H1 (cell line): ENCODE results near the gene C1D. TPM values are rescaled to one million over a fixed set of nuclear protein-coding genes. Genes with fewer than 3 reads are reported as not detected.

Experiments
- CTCF ChIA-PET: fragments of 300-600 bp; sonication (Branson Sonifier 250); formaldehyde crosslinking; loops from one replicate; lab custom pipeline; 2021; ENCODE audit not compliant: partially characterized antibody; lab: Charles Lee
- POLR2A ChIA-PET: fragments of 300-600 bp; sonication (Branson Sonifier 250); formaldehyde crosslinking; loops from one replicate; lab custom pipeline; 2021; ENCODE audit warnings: inconsistent platforms; ENCODE audit not compliant: partially characterized antibody; lab: Charles Lee
- DNase-seq, 2 experiments: peaks; one replicate each; pipeline versions ENCODE4 v3.0.0 to v3.0.0-alpha.2; 2010 to 2022; ENCODE audit warnings: low spot score in 2 of 2, low read depth in 1 of 2, mixed read lengths in 1 of 2
- FAIRE-seq: peaks from 2 replicates; lab custom pipeline; 2011; peaks lifted over from hg19 to GRCh38; lab: Jason Lieb, UNC
- H2AFZ ChIP-seq: 2 replicates; pipeline ENCODE4 v1.8.1; 2012; ENCODE audit warnings: low read length, inconsistent platforms
- H2AK5ac ChIP-seq: 2 replicates; pipeline ENCODE4 v1.6.1; 2013; ENCODE audit warnings: low read depth, low read length
- H2BK120ac ChIP-seq: replicated peaks from 2 replicates; pipeline ENCODE3; 2013; ENCODE audit warnings: low read depth, low read length, inconsistent platforms
- H2BK12ac ChIP-seq: 2 replicates; pipeline ENCODE4 v1.6.1; 2013; ENCODE audit warnings: low read depth, low read length
- H2BK15ac ChIP-seq: 2 replicates; pipeline ENCODE4 v1.6.1; 2013; ENCODE audit warnings: low read length
- H2BK20ac ChIP-seq: 2 replicates; pipeline ENCODE4 v1.6.1; 2013; ENCODE audit warnings: low read length
- H2BK5ac ChIP-seq: 2 replicates; pipeline ENCODE4 v1.6.1; 2013; ENCODE audit warnings: low read depth, low read length
- H3K14ac ChIP-seq: 2 replicates; pipeline ENCODE4 v1.6.1; 2013; ENCODE audit warnings: inconsistent platforms; ENCODE audit not compliant: insufficient read length
- H3K18ac ChIP-seq: 2 replicates; pipeline ENCODE4 v1.6.1; 2013; ENCODE audit warnings: low read length; ENCODE audit errors: extremely low read depth
- H3K23ac ChIP-seq: 2 replicates; pipeline ENCODE4 v1.6.1; 2013; ENCODE audit warnings: inconsistent platforms; ENCODE audit not compliant: insufficient read length
- H3K23me2 ChIP-seq: 2 replicates; pipeline ENCODE4 v1.6.1; 2013; ENCODE audit warnings: low read depth, low read length
- H3K27ac ChIP-seq: 2 replicates; pipeline ENCODE4 v1.6.1; 2011; ENCODE audit warnings: low read depth, low read length, inconsistent platforms
- H3K27me3 ChIP-seq, 4 experiments: replicated peaks in 1 of 4; 1 replicate in 1 of 4; 2 replicates in 3 of 4; pipeline versions ENCODE4 v1.6.1 to v1.8.1; 2011 to 2013; ENCODE audit warnings: low read length in 3 of 4, mild to moderate bottlenecking in 3 of 4, inconsistent platforms in 2 of 4, mixed read lengths in 2 of 4, moderate library complexity in 1 of 4; ENCODE audit not compliant: control insufficient read depth in 3 of 4, insufficient read depth in 3 of 4; ENCODE audit errors: extremely low read depth in 1 of 4
- H3K36me3 ChIP-seq, 4 experiments: 2 replicates each; pipeline versions ENCODE4 v1.6.1 to v1.8.1; 2011 to 2013; ENCODE audit warnings: mild to moderate bottlenecking in 4 of 4, low read length in 3 of 4, moderate library complexity in 2 of 4, control low read depth in 1 of 4, inconsistent platforms in 1 of 4; ENCODE audit not compliant: insufficient read depth in 4 of 4, control insufficient read depth in 2 of 4
- H3K4ac ChIP-seq: replicated peaks from 2 replicates; pipeline ENCODE3; 2013; ENCODE audit warnings: low read length, low read depth, mixed read lengths, inconsistent platforms; ENCODE audit not compliant: insufficient read length
- H3K4me1 ChIP-seq, 4 experiments: replicated peaks in 1 of 4; 1 replicate in 1 of 4; 2 replicates in 3 of 4; pipeline versions ENCODE4 v1.6.1 to v1.8.1; 2011 to 2013; ENCODE audit warnings: low read length in 3 of 4, inconsistent platforms in 2 of 4, mixed read lengths in 1 of 4; ENCODE audit not compliant: insufficient read depth in 4 of 4, control insufficient read depth in 3 of 4
- H3K4me2 ChIP-seq, 2 experiments: 2 replicates each; pipeline versions ENCODE4 v1.6.1 to v1.8.1; 2011 to 2013; ENCODE audit warnings: low read depth in 2 of 2, low read length in 2 of 2, control low read depth in 1 of 2, inconsistent platforms in 1 of 2, mild to moderate bottlenecking in 1 of 2; ENCODE audit not compliant: insufficient read depth in 1 of 2
- H3K4me3 ChIP-seq, 4 experiments: fragments of 200-600, 300-600 bp in 1 of 4; sonication (generic), shearing (Covaris generic), sonication (Bioruptor Twin) in 1 of 4; 2 replicates each; pipeline versions ENCODE4 v1.5.1 to v1.8.1; 2011 to 2016; ENCODE audit warnings: low read length in 4 of 4, low read depth in 3 of 4, control low read depth in 2 of 4, inconsistent platforms in 2 of 4, mild to moderate bottlenecking in 2 of 4, mixed read lengths in 1 of 4, moderate library complexity in 1 of 4; ENCODE audit not compliant: insufficient read depth in 2 of 4; ENCODE audit errors: extremely low read depth in 1 of 4
- H3K56ac ChIP-seq: replicated peaks from 2 replicates; pipeline ENCODE3; 2013; ENCODE audit warnings: low read depth, mild to moderate bottlenecking, mixed read lengths, low read length, inconsistent platforms; ENCODE audit not compliant: insufficient read length
- H3K79me1 ChIP-seq: 2 replicates; pipeline ENCODE4 v1.6.1; 2013; ENCODE audit warnings: low read depth, low read length, control low read depth
- H3K79me2 ChIP-seq, 2 experiments: 2 replicates each; pipeline versions ENCODE4 v1.6.1 to v1.8.1; 2012 to 2013; ENCODE audit warnings: low read length in 2 of 2, mild to moderate bottlenecking in 2 of 2, inconsistent platforms in 1 of 2; ENCODE audit not compliant: insufficient read depth in 2 of 2, control insufficient read depth in 1 of 2
- H3K9ac ChIP-seq, 4 experiments: replicated peaks in 1 of 4; 1 replicate in 1 of 4; 2 replicates in 3 of 4; pipeline versions ENCODE4 v1.6.1 to v1.8.1; 2011 to 2013; ENCODE audit warnings: low read depth in 3 of 4, low read length in 3 of 4, control low read depth in 2 of 4, mild to moderate bottlenecking in 2 of 4, moderate library complexity in 2 of 4, inconsistent platforms in 1 of 4; ENCODE audit errors: extremely low read depth in 1 of 4
- H3K9me3 ChIP-seq, 2 experiments: 2 replicates each; pipeline versions ENCODE4 v1.6.1 to v1.8.1; 2012 to 2013; ENCODE audit warnings: mild to moderate bottlenecking in 2 of 2, moderate library complexity in 2 of 2, control low read depth in 1 of 2, inconsistent platforms in 1 of 2, low read depth in 1 of 2, low read length in 1 of 2, mixed read lengths in 1 of 2; ENCODE audit not compliant: insufficient read depth in 2 of 2
- H4K20me1 ChIP-seq, 2 experiments: replicated peaks in 1 of 2; 2 replicates each; pipeline versions ENCODE3 to v1.8.1; 2011 to 2013; ENCODE audit warnings: inconsistent platforms in 2 of 2, low read length in 2 of 2, mild to moderate bottlenecking in 1 of 2; ENCODE audit not compliant: insufficient read depth in 2 of 2, control insufficient read depth in 1 of 2
- H4K5ac ChIP-seq: 2 replicates; pipeline ENCODE4 v1.6.1; 2013; ENCODE audit warnings: low read length, low read depth, mixed read lengths, inconsistent platforms; ENCODE audit not compliant: insufficient read length
- H4K8ac ChIP-seq: 2 replicates; pipeline ENCODE4 v1.8.0; 2013; ENCODE audit warnings: mild to moderate bottlenecking, moderate library complexity, low read length, inconsistent platforms; ENCODE audit not compliant: insufficient read depth; ENCODE audit errors: extremely low read depth
- H4K91ac ChIP-seq: replicated peaks from 2 replicates; pipeline ENCODE3; 2013; ENCODE audit warnings: low read length, mixed read lengths, inconsistent platforms; ENCODE audit not compliant: insufficient read length
- CHD2 ChIP-seq: IDR thresholded peaks from 2 replicates; pipeline ENCODE4 v1.6.1; 2012; ENCODE audit warnings: low read length, improper control_type of control experiment
- JUND ChIP-seq: IDR thresholded peaks from 2 replicates; pipeline ENCODE4 v1.6.1; 2011; ENCODE audit warnings: mild to moderate bottlenecking, improper control_type of control experiment, low read length
- MAX ChIP-seq: IDR thresholded peaks from 2 replicates; pipeline ENCODE4 v1.6.1; 2012; ENCODE audit warnings: inconsistent platforms
- polyA plus RNA-seq, 7 experiments: library from polyadenylated mRNA; depleted of rRNA in 3 of 7; stranded (reverse) in 5 of 7; unstranded in 2 of 7; fragments of >200 nt in 5 of 7; fragments of 200-250 nt in 2 of 7; gene quantifications; 1 replicate in 5 of 7; 2 replicates in 1 of 7; 4 replicates in 1 of 7; pipeline versions ENCODE4 v1.2.1 to v1.2.3, GENCODE V29; 2011 to 2013; ENCODE audit warnings: missing spikeins in 2 of 7, mixed read lengths in 2 of 7
- total RNA-seq: library from RNA; stranded (reverse); fragmentation: NEBNext Ultra II Directional; extraction: Animal tissue kit (Norgen Biotek cat#: 25700); gene quantifications from 2 replicates; pipeline ENCODE4 v1.2.1, GENCODE V29; 2021

The C1D gene
- total and polyA plus RNA-seq, 2 of the 8 experiments (the other 6 are each of a cell fraction or from before 2014, with no cell fraction given), result 17.5 to 24.1 TPM

GRCh38 chr2:68103709-68104055 is 40.9 kb upstream of the C1D start:
- H3K18ac ChIP-seq, result no peak overlapping the region
- H3K4me2 ChIP-seq, result no peak overlapping the region
- H4K91ac ChIP-seq, result no peak overlapping the region
- no peak overlapping the region for H2BK5ac ChIP-seq
- H2AFZ ChIP-seq, result no peak overlapping the region
- H3K27ac ChIP-seq, result no peak overlapping the region
- H4K5ac ChIP-seq, result no peak overlapping the region
- DNase-seq (no peak), FAIRE-seq (no peak)
- no peak overlapping the region for H2BK15ac ChIP-seq
- no peaks in the 10 kb centered on the region for H3K36me3 ChIP-seq
- no peaks in the 10 kb centered on the region for H3K79me1 ChIP-seq
- no peaks in the 10 kb centered on the region for H3K4me1 ChIP-seq
- H3K14ac ChIP-seq, result no peak overlapping the region
- no peak overlapping the region for H2BK20ac ChIP-seq
- H2BK12ac ChIP-seq, result no peak overlapping the region
- H3K9ac ChIP-seq, result no peak overlapping the region
- no peaks in the 10 kb centered on the region for H3K9me3 ChIP-seq
- H4K8ac ChIP-seq, result no peak overlapping the region
- CTCF ChIA-PET, result interaction anchor here (0.6 kb wide), 1 partner anchor 91 kb away, joined by 3 read pairs; no protein-coding TSS in a partner anchor
- H3K23me2 ChIP-seq, result no peaks in the 10 kb centered on the region
- no peak overlapping the region for H3K56ac ChIP-seq
- no peaks in the 10 kb centered on the region for H3K27me3 ChIP-seq
- no peak overlapping the region for H3K4ac ChIP-seq
- H3K23ac ChIP-seq, result no peak overlapping the region
- POLR2A ChIA-PET, result no interaction called here
- H3K79me2 ChIP-seq, result no peaks in the 10 kb centered on the region
- H2AK5ac ChIP-seq, result no peak overlapping the region
- H4K20me1 ChIP-seq, result no peaks in the 10 kb centered on the region
- H2BK120ac ChIP-seq, result no peak overlapping the region
- no peak overlapping the region for H3K4me3 ChIP-seq
- TF ChIP-seq CHD2 (no peak), JUND (no peak), MAX (no peak)
